NT2/D1 (cell line): ENCODE measurements around the gene ATP9A.

ENCODE experiments used
- SUZ12 ChIP-seq: IDR thresholded peaks from 2 replicates; pipeline ENCODE4 v1.6.1; 2011; ENCODE audit not compliant: insufficient read length, insufficient read depth; ENCODE audit errors: extremely low read depth
- ZNF274 ChIP-seq: IDR thresholded peaks from 2 replicates; pipeline ENCODE4 v1.6.1; 2011; ENCODE audit warnings: mild to moderate bottlenecking, low read depth, low read length

DNA sequence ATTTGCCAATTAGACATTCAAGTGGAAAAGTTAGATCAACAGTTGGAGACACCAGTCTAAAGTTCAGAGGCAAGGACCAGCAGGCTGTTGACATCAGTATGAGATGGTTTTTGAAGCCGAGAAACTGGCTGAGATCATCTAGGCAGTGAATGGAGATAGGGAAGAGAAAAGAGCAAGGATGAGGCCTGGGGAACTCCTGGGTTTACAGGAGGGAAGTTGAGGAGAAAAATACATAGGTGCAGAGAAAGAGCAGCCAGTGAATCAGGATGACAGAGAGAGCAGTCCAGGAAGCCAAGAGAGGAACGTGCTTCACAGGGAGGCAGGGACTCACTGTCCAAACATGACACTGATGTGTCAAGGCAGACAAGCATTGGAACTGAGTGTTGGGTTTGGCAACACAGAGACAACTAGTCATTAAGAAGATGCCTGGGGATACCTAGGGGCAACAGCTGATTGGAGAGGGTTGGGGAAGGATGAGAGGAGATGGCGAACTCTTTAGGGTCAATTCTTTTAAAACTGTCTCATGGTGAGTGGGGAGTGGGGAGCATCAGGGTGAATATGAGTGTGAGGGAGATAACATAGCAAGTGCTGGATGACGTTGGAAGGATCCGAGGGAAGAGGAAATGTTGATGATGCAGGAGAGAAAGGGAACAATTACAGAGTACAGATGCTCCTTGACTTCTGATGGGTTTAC is 47.3 kb upstream of the ATP9A start:
- no peak for TF ChIP-seq SUZ12
- no peak for TF ChIP-seq ZNF274
